GM18909 (cell line): Measurements from ENCODE around the gene ZBTB42.

Source experiments
- ATAC-seq: cut with Tn5 transposase; IDR thresholded peaks from one replicate; pipeline ENCODE4 v1.9.1; 2021; ENCODE audit warnings: mild to moderate bottlenecking; ENCODE audit not compliant: unreplicated experiment, poor library complexity

ZBTB42 gene

GRCh38 chr14:104768437-104769323 is 32.2 kb upstream of the ZBTB42 start:
- peak; percentile 59 for ATAC-seq

DNA sequence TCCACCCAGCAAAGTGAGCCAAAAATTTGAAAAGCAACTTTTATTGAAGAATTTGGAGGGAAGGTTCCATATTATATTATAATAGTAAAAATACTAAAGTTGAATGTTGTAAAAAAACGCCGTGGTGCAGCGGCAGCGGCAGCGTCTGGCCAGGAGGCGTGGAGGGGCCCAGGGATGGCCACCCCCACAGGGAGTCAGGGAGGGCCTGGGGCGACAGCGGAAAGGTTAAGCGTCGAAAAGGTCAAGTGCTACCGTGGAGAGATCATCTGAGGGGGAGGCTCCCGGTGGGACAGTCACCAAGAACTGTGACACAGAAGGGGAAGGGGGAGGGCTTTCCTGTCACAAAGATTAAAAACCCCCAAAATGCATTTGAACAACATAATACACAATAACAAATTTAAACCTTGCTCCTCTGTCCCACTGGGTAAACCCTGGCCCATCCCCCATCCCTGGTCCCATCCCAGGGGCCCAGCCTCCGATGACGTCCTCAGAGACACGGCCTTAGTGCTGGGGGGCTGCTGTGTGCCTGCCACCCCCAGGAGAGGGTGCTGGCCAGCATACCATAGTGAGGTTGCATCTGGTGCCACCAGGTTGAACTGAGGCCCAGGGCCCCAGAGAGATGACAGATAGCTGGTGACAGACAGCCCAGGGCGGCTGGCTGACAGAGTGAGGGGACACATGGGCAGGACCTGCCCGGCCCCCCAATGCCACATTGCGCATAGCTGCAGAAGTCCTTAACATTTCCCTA is 31.4 kb upstream of the ZBTB42 start:
- ATAC-seq = no peak

GRCh38 chr14:104770072-104770579 is 30.8 kb upstream of the ZBTB42 start:
- no peak for ATAC-seq

GRCh38 chr14:104770851-104771272 is 30.0 kb upstream of the ZBTB42 start:
- ATAC-seq = no peak

- no peak for ATAC-seq
Observed at GRCh38 chr14:104771374-104771773, 29.5 kb upstream of the ZBTB42 start.

- no peak for ATAC-seq
Observed at GRCh38 chr14:104771918-104772706, 28.8 kb upstream of the ZBTB42 start.

- ATAC-seq = no peak
Observed at GRCh38 chr14:104772707-104773504, 28.0 kb upstream of the ZBTB42 start.

DNA sequence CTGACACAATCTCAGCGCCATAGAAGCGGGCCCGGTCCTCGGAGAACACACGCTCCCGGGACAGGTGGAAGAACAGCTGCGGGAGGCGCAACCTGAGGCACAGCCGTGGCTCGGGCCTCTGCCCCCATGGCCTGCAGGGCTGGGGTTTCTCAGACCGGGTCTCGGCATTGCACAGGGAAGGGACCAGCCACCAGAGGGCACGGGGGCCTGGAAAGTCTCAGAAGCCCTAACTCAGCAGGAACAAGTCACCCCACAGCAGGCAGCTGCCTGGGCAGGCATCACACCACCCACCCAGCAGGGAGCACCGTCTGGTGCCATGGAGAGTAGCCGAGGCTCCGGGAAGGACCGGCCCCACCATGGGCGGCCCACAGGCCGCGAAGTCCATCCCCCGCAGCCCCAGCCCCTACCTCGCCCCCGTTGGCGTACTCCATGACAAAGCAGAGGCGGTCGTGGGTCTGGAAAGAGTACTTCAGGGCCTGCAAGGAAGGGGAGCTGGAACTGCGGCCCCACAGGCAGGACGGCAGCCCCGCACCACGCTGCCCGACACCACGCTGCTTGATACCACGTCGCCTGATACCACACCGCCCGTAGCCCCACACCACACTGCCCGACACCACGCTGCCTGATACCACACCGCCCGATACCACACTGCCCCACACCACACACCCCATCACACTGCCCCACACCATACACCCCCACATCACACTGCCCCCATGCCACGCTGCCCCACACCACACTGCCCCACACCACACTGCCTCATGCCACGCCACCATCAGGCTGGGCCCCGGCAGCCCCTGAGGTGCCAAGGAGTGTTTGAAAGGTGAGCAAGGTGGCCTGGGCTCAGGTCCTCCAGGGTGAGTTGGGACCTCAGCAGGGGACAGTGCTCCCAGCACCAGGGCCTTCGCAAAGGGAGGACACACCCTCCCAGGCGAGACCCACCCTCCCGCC is 27.1 kb upstream of the ZBTB42 start:
- ATAC-seq = no peak

DNA sequence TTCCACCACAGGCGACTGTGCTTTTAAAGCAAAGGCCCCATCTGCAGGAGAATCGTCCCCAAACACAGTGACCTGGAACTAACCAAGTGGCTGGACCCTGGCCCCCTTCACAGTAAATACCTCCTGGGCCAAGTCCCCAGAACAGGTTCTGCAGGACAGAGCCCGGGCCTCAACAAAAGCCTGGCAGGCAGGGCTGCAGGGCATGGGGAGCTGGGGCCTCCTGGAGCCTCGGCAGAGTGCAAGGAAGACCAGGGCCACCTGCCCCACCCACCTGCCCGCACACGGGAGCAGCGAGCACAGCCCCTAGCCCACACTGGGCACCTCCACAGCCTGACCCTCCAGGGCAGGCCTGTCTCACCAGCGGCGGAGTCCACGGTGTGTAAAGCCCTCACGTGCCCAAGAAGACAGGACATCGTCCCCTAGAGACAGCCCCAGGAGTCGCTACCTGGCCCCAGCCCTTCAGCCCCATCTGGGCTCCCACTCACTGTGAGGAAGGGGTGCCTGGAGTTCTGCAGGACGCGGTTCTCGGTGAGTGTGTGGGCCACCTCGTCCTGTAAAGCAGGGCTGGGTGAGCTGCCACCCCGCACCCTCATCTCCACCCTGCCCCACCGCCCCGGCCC is 26.3 kb upstream of the ZBTB42 start:
- ATAC-seq = no peak

- ATAC-seq = no peak
Observed at GRCh38 chr14:104775073-104775489, 25.8 kb upstream of the ZBTB42 start.

- no peak for ATAC-seq
Observed at GRCh38 chr14:104776481-104776880, 24.4 kb upstream of the ZBTB42 start.

DNA sequence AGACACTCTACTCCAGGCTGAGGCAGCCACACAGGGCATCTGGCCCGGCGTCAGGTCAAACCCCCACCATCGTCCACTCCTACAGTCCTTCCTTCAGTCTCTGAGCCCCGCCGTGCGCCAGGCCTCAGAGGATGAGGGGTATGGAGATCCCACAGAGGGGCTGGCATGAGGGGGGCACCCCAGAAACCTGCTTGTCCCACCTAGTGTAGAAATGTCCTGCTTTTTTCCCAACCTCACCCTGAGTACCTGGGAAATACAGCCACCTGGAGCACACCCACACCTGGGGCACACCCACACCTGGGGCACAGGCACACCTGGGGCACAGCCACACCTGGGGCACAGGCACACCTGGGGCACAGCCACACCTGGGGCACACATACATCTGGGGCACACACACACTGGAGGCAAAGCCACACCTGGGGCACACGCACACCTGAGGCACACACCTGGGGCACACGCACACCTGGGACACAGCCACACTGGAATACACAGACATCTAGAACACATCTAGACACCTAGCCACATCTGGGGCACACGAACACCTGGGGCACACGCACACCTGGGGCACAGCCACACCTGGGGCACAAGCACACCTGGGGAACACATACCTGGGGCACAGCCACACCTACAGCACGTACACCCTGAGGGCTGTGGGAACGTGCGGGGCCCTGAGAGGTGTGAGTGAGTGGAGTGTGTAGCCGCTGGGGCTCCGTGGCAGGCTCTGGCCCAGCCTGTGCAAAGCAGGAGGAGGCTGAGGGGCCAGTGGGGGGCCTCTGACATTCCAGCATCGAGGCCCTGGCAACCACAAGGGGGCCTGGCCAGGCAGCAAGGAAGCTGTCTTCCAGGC is 23.7 kb upstream of the ZBTB42 start:
- no peak for ATAC-seq

DNA sequence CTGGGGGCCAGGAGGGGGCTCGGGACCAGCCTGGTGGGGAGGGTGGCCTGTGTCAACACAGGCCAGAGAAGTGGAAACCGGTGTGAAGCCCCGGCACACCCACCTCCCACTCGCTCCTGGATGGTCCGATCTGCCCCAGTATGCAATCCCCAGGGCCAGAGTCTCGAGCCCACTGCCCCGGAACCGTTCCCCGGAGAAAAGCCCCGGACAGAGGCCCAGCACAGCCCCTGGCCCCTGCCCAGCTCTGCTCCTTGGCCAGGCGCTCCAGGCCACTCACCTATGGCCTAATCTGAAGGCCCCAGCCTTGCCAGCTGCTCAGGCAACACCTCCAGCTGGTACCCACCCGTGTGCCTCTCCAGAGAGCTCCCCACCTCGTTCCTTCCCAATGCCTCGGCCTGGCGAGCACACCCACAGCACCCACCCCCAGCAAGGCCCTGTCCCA is 23.1 kb upstream of the ZBTB42 start:
- no peak for ATAC-seq

- no peak for ATAC-seq
Observed at GRCh38 chr14:104778694-104779331, 22.1 kb upstream of the ZBTB42 start.

DNA sequence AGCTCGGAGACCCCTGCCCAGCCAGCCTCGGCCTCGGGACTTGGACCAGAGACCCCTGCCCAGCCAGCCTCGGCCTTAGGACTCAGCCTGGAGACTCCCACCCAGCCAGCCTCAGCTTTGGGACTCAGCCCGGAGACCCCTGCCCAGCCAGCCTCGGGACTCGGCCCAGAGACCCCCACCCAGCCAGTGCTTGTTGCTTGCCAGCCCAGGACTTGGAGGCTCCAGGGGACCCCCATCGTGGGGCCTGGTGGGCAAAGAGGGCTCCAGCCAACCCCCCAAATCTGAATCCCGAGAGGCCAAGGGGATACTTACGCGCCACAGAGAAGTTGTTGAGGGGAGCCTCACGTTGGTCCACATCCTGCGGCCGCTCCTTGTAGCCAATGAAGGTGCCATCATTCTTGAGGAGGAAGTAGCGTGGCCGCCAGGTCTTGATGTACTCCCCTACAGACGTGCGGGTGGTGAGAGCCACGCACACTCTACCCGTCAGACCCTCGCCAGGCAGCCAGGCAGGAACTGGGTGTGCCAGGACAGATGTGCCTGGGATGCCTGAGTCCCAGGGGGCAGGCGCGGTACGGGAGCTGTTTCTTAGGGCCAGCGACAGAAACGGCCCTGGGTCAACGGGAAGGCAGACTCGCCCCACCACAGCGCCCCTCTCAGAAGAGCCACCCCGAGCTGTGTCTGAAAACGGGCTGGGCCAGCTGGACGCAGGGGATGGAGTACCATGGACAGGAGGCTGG is 21.0 kb upstream of the ZBTB42 start:
- no peak for ATAC-seq

DNA sequence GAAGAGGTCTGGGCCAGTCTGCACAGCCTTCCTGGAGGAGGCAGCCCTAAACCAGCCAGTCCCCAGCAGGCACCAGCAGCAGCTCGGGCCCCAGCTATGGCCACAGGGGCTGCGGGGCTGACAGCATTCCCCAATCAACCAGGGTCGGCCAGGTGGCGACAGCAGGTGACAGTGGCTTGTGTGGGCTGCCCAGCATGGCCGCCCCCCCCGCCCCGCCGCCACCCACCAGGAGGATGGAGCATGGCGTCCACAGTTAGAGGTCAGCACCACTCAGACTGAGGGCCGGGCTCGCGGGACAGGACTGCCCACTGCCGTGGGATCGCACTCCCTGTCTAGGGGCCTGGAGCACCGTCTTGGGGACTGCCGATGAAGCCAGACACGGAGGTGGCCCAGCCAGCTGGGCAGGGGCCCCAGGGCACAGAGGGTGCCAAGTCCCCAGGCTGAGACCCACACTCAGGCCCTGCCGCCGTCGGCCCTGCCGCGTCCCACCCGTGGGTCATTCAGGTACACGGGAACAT is 20.3 kb upstream of the ZBTB42 start:
- no peak for ATAC-seq
